AG04449 (cell line): ENCODE measurements around the gene KANK4.

ENCODE experiments used
- CTCF ChIA-PET: fragments of 350-600 bp; formaldehyde crosslinking; extraction: SDS; loops from one replicate; lab custom pipeline; 2021; ENCODE audit warnings: antibody characterized with exemption; lab: Yijun Ruan, JAX
- POLR2A ChIA-PET: fragments of 400-600, 350-600 bp; formaldehyde crosslinking; extraction: SDS; loops from one replicate; lab custom pipeline; 2020; ENCODE audit warnings: antibody characterized with exemption, inconsistent platforms; lab: Yijun Ruan, JAX
- DNase-seq: peaks from one replicate; pipeline ENCODE4 v3.0.0-alpha.2; 2010; ENCODE audit warnings: low read depth, low spot score
- H3K4me3 ChIP-seq: 2 replicates; pipeline ENCODE4 v1.5.1; 2011; ENCODE audit warnings: low read depth, mild to moderate bottlenecking, control low read depth, low read length
- TF ChIP-seq, protein P1 (sequence below): IDR thresholded peaks from one replicate; pipeline ENCODE4 v1.5.1; 2011; ENCODE audit warnings: mild to moderate bottlenecking, moderate library complexity, low read length, control low read depth, inconsistent platforms; ENCODE audit not compliant: insufficient read depth; ENCODE audit errors: missing control alignments

Gene KANK4

DNA sequence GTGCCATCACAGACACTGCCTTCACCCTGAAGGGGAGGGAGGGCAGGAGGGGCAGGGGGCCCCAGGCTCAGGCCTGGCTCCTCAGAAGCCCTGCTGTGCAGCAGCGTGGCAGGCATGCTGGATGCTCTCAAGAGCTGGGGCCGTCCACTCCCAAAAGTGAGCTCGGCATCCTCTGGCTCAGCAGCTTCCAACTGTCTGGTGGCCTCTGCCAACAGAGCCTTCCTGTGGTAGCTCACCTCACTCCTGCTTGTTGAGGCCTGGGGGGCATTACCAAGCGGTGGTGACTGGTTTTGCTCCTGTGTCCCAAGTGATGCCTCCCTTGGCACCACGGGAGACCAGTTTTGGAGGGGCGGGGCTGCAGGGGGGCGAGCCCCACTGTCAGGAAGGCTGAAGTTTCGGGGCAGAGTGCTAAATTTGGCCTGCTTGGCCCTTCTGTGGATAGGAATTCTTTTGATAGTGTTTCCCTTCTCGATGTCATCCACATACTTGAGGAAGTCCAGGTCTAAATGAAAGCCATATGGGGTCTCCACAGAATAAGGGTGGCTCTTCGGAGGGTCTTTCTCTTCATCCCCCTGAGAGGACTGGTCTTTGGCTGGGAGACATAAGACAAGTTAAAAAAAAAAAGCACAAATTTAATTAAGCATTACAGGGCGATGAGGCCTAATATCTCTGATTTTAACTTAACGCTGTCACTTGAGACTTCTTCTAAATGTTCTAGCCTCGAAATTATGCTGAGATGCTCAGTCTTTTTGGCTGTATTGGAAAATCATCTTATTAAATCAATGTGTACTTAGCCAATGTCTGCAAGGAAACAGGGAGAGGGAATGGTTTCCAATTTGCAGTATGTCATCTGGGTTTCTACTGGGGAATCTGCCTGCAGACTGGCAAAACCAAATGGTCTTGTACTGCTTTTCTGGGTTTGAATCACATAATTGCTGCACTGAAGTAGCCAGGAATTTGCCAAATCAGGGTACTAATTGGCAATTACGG lies 44.4 kb downstream of the KANK4 start:
- no peak for DNase-seq
- H3K4me3 ChIP-seq = no peak overlapping the region
- TF ChIP-seq, protein P1, sequence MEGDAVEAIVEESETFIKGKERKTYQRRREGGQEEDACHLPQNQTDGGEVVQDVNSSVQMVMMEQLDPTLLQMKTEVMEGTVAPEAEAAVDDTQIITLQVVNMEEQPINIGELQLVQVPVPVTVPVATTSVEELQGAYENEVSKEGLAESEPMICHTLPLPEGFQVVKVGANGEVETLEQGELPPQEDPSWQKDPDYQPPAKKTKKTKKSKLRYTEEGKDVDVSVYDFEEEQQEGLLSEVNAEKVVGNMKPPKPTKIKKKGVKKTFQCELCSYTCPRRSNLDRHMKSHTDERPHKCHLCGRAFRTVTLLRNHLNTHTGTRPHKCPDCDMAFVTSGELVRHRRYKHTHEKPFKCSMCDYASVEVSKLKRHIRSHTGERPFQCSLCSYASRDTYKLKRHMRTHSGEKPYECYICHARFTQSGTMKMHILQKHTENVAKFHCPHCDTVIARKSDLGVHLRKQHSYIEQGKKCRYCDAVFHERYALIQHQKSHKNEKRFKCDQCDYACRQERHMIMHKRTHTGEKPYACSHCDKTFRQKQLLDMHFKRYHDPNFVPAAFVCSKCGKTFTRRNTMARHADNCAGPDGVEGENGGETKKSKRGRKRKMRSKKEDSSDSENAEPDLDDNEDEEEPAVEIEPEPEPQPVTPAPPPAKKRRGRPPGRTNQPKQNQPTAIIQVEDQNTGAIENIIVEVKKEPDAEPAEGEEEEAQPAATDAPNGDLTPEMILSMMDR = no peak
- POLR2A ChIA-PET = no interaction called here
- CTCF ChIA-PET = no interaction called here

DNA sequence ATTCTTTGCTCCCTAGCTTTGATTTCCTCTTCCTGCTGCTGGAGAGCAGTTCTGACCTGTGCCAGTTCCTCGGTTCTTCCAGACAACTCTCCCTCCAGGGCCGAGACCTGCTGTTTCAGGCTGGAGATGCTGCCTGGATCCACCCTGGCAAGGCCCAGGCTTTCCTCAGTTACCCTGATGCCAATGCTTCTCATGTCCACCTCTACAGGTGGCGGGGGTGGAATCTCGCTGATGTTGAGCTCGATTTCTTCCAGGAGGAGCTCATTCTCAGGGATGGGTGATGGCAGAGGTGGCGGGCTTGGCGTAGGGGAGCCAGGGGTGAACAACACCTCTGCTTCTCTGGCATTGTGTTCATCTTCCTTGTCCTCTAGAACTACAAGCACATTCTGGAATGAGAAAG lies 45.3 kb downstream of the KANK4 start:
- DNase-seq = no peak
- CTCF ChIA-PET = no interaction called here
- no peak overlapping the region for H3K4me3 ChIP-seq
- POLR2A ChIA-PET = no interaction called here
- TF ChIP-seq, protein P1 = no peak

DNA sequence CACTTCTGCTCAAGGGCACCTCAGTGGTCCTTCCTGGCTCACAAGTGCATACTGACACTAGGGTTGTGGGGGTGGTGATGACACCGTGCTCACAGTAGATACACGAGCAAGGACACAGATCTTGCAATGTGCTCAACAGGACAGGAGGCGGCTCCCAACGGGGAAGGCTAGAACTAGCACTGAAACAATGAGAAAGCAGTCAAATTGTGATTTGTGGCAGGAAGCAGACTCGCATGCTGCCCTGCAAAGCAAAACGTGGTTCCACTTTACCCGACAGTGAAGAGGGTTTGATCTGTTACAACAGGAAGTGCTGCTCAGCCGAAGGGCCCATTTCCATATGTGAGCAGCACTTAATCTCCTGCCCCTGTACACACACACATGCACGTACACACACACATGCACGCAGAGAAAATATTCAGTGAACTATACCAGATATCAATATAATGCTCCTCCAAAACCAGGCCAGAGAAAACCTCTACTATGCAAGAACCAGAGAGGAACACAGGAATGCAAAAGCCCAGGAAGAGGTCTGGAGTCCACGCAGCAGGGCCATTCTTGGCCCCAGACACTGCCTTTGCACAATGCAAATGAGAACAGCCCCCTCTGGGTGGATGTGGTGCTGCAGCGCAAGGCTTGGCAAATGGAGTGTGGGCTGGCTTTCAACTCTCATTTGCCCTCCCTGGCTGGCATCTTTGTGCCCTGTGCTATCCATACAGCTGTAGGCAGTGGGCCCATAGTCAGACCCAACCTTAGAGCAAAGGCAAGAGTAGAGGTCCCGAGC lies 47.1 kb downstream of the KANK4 start:
- TF ChIP-seq, protein P1 = no peak
- POLR2A ChIA-PET = no interaction called here
- CTCF ChIA-PET = no interaction called here

DNA sequence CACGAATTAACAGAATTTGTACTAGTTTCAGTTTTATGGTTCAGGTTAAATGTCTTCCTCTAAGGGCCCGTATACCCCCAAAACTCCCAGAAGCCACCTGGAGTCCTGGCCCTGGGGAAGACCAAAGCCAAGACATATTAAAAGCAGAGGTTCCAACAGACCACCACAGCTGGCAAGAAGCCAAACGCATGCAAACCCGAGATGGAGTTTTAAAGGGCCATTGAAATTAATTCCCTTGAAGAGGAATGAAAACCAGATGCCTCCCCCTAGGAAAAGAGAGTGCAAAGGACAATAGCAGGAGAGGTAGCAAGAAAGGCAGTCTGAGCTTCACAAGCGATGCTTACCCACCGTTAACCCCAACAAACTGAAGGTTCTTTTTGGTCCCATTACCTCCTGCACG lies 48.1 kb downstream of the KANK4 start:
- ChIA-PET CTCF (no interaction called here), POLR2A (no interaction called here)
- TF ChIP-seq, protein P1 = no peak
- no peak for DNase-seq
- H3K4me3 ChIP-seq = no peak overlapping the region

More for the DNA sequence above, 47.1 kb downstream of the KANK4 start:
- H3K4me3 ChIP-seq = no peak overlapping the region
- no peak for DNase-seq

DNA sequence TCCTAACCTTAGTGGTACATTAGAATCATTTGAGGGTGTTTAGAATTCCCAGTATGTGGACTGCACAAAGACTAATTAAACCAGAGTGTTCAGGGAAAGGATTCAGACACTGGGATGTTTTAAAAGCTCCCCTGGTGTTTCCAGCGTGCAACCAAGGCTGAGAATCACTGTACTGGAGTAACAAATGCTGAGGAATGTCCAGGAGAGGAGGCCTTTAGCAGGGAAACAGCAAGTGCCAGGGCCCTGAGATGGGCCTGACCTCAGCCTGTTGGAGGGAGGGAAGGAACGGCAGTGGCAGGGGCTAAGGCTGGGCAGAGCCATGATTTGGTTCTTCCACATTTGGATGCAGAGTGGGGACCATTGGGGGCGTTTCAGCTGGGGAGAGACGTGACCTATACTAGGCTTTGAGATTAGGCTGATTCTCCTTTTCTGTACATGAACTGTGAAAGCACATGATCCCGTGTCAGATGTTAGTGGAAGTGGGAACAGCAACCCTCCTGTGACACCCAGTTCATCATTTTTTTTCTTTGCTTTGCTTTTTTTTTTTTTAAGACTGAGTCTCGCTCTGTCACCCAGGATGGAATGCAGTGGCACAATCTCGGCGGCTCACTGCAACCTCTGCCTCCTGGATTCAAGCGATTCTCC lies 49.3 kb downstream of the KANK4 start:
- CTCF ChIA-PET = no interaction called here
- no peak overlapping the region for H3K4me3 ChIP-seq
- TF ChIP-seq, protein P1 = no peak
- no peak for DNase-seq
- POLR2A ChIA-PET = no interaction called here
